Fibroblast of skin of abdomen (primary cell): ENCODE results near the gene FGF14. TPM values are rescaled to one million over a fixed set of nuclear protein-coding genes. Genes with fewer than 3 reads are reported as not detected.

Source experiments
- DNase-seq: peaks from one replicate; pipeline ENCODE4 v3.0.0-alpha.2; 2013
- polyA plus RNA-seq, 2 experiments: library from polyadenylated mRNA; unstranded; fragments of 120-200 nt; gene quantifications; one replicate each; pipeline ENCODE4 v1.2.1, GENCODE V29; 2013; ENCODE audit not compliant: insufficient read length in 2 of 2

The FGF14 gene
- 0.54 TPM for polyA plus RNA-seq (2013, experiment 1 of 2; ENCODE audit: insufficient read length)
- polyA plus RNA-seq (2013, experiment 2 of 2; ENCODE audit: insufficient read length) = 0.45 TPM

GRCh38 chr13:102401766-102402165, at the start of gene FGF14:
Gene FGF14 (minus strand): TSS chr13:102402048.
- DNase-seq = no peak

- no peak for DNase-seq
Observed at GRCh38 chr13:102443249-102443648, 41.4 kb upstream of the FGF14 start.

GRCh38 chr13:102441085-102441484, 39.2 kb upstream of the FGF14 start:
- no peak for DNase-seq

- no peak for DNase-seq
Observed at GRCh38 chr13:102440259-102440936, 38.5 kb upstream of the FGF14 start.

GRCh38 chr13:102422690-102423089, 20.8 kb upstream of the FGF14 start:
- DNase-seq = no peak

- DNase-seq = no peak
Observed at GRCh38 chr13:102405499-102406100, 3.8 kb upstream of the FGF14 start.

GRCh38 chr13:102402290-102402689, 442 bp upstream of the FGF14 start:
- DNase-seq = peak; percentile 44

- DNase-seq = no peak
Observed at GRCh38 chr13:102401265-102401664, 583 bp downstream of the FGF14 start.

GRCh38 chr13:102400675-102401145, 1.1 kb downstream of the FGF14 start:
- peak; percentile 3 for DNase-seq

GRCh38 chr13:102399791-102400674, 1.8 kb downstream of the FGF14 start:
- DNase-seq = no peak

GRCh38 chr13:102395939-102396338, 5.9 kb downstream of the FGF14 start:
- no peak for DNase-seq

- no peak for DNase-seq
Observed at GRCh38 chr13:102395174-102395573, 6.7 kb downstream of the FGF14 start.

- DNase-seq = peak; percentile 89
Observed at GRCh38 chr13:102394158-102395053, 7.4 kb downstream of the FGF14 start.

- DNase-seq = no peak
Observed at GRCh38 chr13:102392481-102393209, 9.2 kb downstream of the FGF14 start.

- no peak for DNase-seq
Observed at GRCh38 chr13:102386461-102386860, 15.4 kb downstream of the FGF14 start.

GRCh38 chr13:102380012-102380411, 21.8 kb downstream of the FGF14 start:
- DNase-seq = no peak

- no peak for DNase-seq
Observed at GRCh38 chr13:102376318-102376717, 25.5 kb downstream of the FGF14 start.

GRCh38 chr13:102374726-102375125, 27.1 kb downstream of the FGF14 start:
- DNase-seq = no peak

GRCh38 chr13:102374233-102374632, 27.6 kb downstream of the FGF14 start:
- DNase-seq = no peak

- no peak for DNase-seq
Observed at GRCh38 chr13:102373221-102373620, 28.6 kb downstream of the FGF14 start.

GRCh38 chr13:102369302-102369701, 32.5 kb downstream of the FGF14 start:
- no peak for DNase-seq
